ENCODE measurements around the gene GPC5.

GPC5 gene

GRCh38 chr13:91355099-91355825, 43.2 kb upstream of the GPC5 start:
- no peak for TF ChIP-seq CTCF (IDR thresholded peaks at IDR 0.05)
- no peak for DNase-seq (ENCODE audit: low spot score)

GRCh38 chr13:91355826-91356710, 42.4 kb upstream of the GPC5 start:
- DNase-seq (ENCODE audit: low spot score): no peak
- Histone ChIP-seq H3K4me3 (no peak overlapping the region), H3K27ac (no peak overlapping the region)
- TF ChIP-seq CTCF (IDR thresholded peaks at IDR 0.05): no peak

More at GRCh38 chr13:91355099-91355825, 43.2 kb upstream of the GPC5 start:
- Histone ChIP-seq H3K4me3 (no peak overlapping the region), H3K27ac (no peak overlapping the region)

- Histone ChIP-seq H3K4me3 (no peak overlapping the region), H3K27ac (no peak overlapping the region)
- no peak for DNase-seq (ENCODE audit: low spot score)
- no peak for TF ChIP-seq CTCF (IDR thresholded peaks at IDR 0.05)
Observed at GRCh38 chr13:91356919-91357612, 41.4 kb upstream of the GPC5 start.

- no peak for TF ChIP-seq CTCF (IDR thresholded peaks at IDR 0.05)
- H3K4me3 ChIP-seq: no peak overlapping the region
- no peak for DNase-seq (ENCODE audit: low spot score)
- no peak overlapping the region for H3K27ac ChIP-seq
Observed at GRCh38 chr13:91357613-91358386, 40.6 kb upstream of the GPC5 start.

- DNase-seq (ENCODE audit: low spot score): no peak
- H3K4me3 ChIP-seq: no peak overlapping the region
- H3K27ac ChIP-seq: no peak overlapping the region
- TF ChIP-seq CTCF (IDR thresholded peaks at IDR 0.05): no peak
Observed at GRCh38 chr13:91358387-91358782, 40.0 kb upstream of the GPC5 start.

GRCh38 chr13:91359111-91359510, 39.3 kb upstream of the GPC5 start:
- H3K4me3 ChIP-seq: no peak overlapping the region
- TF ChIP-seq CTCF (IDR thresholded peaks at IDR 0.05): no peak
- no peak overlapping the region for H3K27ac ChIP-seq
- no peak for DNase-seq (ENCODE audit: low spot score)
